ENCODE data around the gene MINDY1. TPM values are rescaled to one million over a fixed set of nuclear protein-coding genes. Genes with fewer than 3 reads are reported as not detected.

Gene MINDY1
- polyA plus RNA-seq, 6 donors from 2014 or later: 2.4 to 8.8 (median 3.5) TPM

- DNase-seq: peak; percentile 92
- Mint-ChIP-seq H3K27me3 (no peaks in the 10 kb centered on the region), H3K9me3 (no peaks in the 10 kb centered on the region), H3K27ac (peak within 1 kb of the TSS; percentile 95 to 99 (median 98)), H3K4me3 (peak within 1 kb of the TSS; percentile 87 to 99 (median 98)), H3K36me3 (no peaks in the 10 kb centered on the region), H3K4me1 (peaks cover 44 to 76% (median 64%) of the 10 kb centered on the region in 3 donors)
- peak; percentile 83 to 87 for ATAC-seq (ENCODE audit: low read depth in 2 of 2)
Measured at GRCh38 chr1:151008244-151009205, 1.8 kb upstream of the MINDY1 start, which contains the start of gene PRUNE1. PRUNE1 (plus strand) TSS chr1:151008449; CDS start chr1:151008633, 184 bp downstream.

- no peaks in the 10 kb centered on the region for H3K9me3 Mint-ChIP-seq
- ATAC-seq (ENCODE audit: low read depth in 2 of 2): no peak
- H3K4me3 Mint-ChIP-seq: peak overlapping the region; percentile 87 to 99 (median 97)
- peak overlapping the region; percentile 95 to 99 (median 98) for H3K27ac Mint-ChIP-seq
- H3K4me1 Mint-ChIP-seq: peaks cover 45 to 79% (median 64%) of the 10 kb centered on the region in 3 donors
- DNase-seq: no peak
- H3K36me3 Mint-ChIP-seq: no peaks in the 10 kb centered on the region
- no peaks in the 10 kb centered on the region for H3K27me3 Mint-ChIP-seq
Measured at GRCh38 chr1:151007853-151008243, 1.1 kb upstream of the MINDY1 start.

- Mint-ChIP-seq H3K9me3 (no peaks in the 10 kb centered on the region), H3K4me1 (peaks cover 55 to 75% (median 72%) of the 10 kb centered on the region in 3 donors)
- DNase-seq: no peak
Measured at GRCh38 chr1:151005729-151006319, 878 bp downstream of the MINDY1 start.

GRCh38 chr1:151003180-151003579 lies 3.5 kb downstream of the MINDY1 start:
- DNase-seq (no peak), ATAC-seq (ENCODE audit: low read depth in 2 of 2) (no peak)
- Mint-ChIP-seq H3K27ac (peak overlapping the region in 3 of 6 donors; percentile 26 to 75 (median 50)), H3K36me3 (peaks cover 4 to 8% of the 10 kb centered on the region in 2 donors), H3K4me1 (peaks cover 41 to 57% (median 53%) of the 10 kb centered on the region in 3 donors), H3K4me3 (peak overlapping the region in 4 of 8 donors; percentile 3 to 31 (median 20)), H3K27me3 (no peaks in the 10 kb centered on the region), H3K9me3 (no peaks in the 10 kb centered on the region)

More at GRCh38 chr1:151005729-151006319, 878 bp downstream of the MINDY1 start:
- no peaks in the 10 kb centered on the region for H3K27me3 Mint-ChIP-seq
- H3K36me3 Mint-ChIP-seq: peaks cover 0 to 8% of the 10 kb centered on the region in 2 donors
- no peak for ATAC-seq (ENCODE audit: low read depth in 2 of 2)
- H3K4me3 Mint-ChIP-seq: peak overlapping the region; percentile 87 to 99 (median 98)
- H3K27ac Mint-ChIP-seq: peak overlapping the region in 5 of 6 donors; percentile 95 to 98 (median 97)

DNA sequence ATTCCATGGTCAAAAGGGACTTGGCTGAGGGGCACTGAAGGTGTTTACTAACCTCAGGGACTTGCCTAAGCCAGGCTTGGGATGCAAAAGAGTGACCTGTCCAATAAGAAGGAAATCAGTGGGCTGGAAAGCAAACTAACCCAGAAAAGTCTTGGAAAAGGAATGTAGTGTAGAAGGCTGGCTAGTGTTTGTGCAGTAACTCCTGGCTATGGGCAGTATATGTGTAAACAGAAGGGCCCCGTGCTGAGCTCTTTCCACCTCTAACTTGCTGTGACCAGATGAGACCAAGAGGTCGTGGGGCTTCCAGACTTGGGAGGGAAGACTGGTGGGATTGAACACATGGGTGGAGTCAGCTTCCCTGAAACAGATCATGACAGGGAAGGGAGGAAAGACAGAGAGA lies 4.1 kb downstream of the MINDY1 start:
- peaks cover 37 to 51% (median 47%) of the 10 kb centered on the region in 3 donors for H3K4me1 Mint-ChIP-seq
- DNase-seq: no peak
- no peaks in the 10 kb centered on the region for H3K9me3 Mint-ChIP-seq
- peaks cover 4 to 8% of the 10 kb centered on the region in 2 donors for H3K36me3 Mint-ChIP-seq
- no peak for ATAC-seq (ENCODE audit: low read depth in 2 of 2)
- peak overlapping the region in 6 of 8 donors; percentile 3 to 61 (median 25) for H3K4me3 Mint-ChIP-seq
- H3K27ac Mint-ChIP-seq: peak overlapping the region in 3 of 6 donors; percentile 48 to 75 (median 57)
- H3K27me3 Mint-ChIP-seq: no peaks in the 10 kb centered on the region

GRCh38 chr1:151002051-151002450 lies 4.7 kb downstream of the MINDY1 start:
- Mint-ChIP-seq H3K4me1 (peaks cover 32 to 46% (median 41%) of the 10 kb centered on the region in 3 donors), H3K9me3 (no peaks in the 10 kb centered on the region), H3K36me3 (peaks cover 4 to 14% of the 10 kb centered on the region in 2 donors), H3K27ac (peak overlapping the region in 1 of 6 donors; percentile 75), H3K4me3 (no peak overlapping the region), H3K27me3 (no peaks in the 10 kb centered on the region)
- ATAC-seq (ENCODE audit: low read depth in 2 of 2): no peak
- DNase-seq: no peak

DNA sequence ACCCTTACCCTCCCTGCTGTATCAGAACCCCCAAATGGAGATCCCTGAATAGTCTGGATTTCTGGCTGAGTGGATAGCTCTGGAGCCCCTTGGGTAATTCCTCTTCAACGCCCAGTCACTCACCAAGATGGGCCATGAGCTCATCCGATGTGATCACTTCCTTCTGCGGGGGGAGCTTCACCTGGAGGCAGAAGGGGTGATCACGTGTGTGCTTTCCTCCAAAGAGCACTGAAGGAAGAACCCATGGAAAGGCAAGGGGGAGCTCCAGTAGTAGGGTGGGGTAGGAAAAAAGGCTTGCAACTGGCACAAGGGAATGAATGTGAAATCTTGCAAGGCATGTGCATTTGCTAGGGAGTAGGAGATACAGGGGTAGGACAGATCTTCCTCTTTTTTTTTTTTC lies 5.1 kb downstream of the MINDY1 start:
- peak overlapping the region in 1 of 6 donors; percentile 75 for H3K27ac Mint-ChIP-seq
- no peaks in the 10 kb centered on the region for H3K9me3 Mint-ChIP-seq
- H3K36me3 Mint-ChIP-seq: peaks cover 4 to 16% of the 10 kb centered on the region in 2 donors
- H3K4me3 Mint-ChIP-seq: no peak overlapping the region
- DNase-seq: no peak
- H3K4me1 Mint-ChIP-seq: peaks cover 28 to 41% (median 37%) of the 10 kb centered on the region in 3 donors
- no peak for ATAC-seq (ENCODE audit: low read depth in 2 of 2)
- no peaks in the 10 kb centered on the region for H3K27me3 Mint-ChIP-seq

GRCh38 chr1:151000408-151000807 lies 6.3 kb downstream of the MINDY1 start:
- Mint-ChIP-seq H3K27me3 (no peaks in the 10 kb centered on the region), H3K27ac (no peak overlapping the region), H3K9me3 (no peaks in the 10 kb centered on the region), H3K4me1 (peaks cover 16 to 29% (median 25%) of the 10 kb centered on the region in 3 donors), H3K36me3 (peaks cover 4 to 16% of the 10 kb centered on the region in 2 donors), H3K4me3 (no peak overlapping the region)
- DNase-seq (no peak), ATAC-seq (ENCODE audit: low read depth in 2 of 2) (no peak)

DNA sequence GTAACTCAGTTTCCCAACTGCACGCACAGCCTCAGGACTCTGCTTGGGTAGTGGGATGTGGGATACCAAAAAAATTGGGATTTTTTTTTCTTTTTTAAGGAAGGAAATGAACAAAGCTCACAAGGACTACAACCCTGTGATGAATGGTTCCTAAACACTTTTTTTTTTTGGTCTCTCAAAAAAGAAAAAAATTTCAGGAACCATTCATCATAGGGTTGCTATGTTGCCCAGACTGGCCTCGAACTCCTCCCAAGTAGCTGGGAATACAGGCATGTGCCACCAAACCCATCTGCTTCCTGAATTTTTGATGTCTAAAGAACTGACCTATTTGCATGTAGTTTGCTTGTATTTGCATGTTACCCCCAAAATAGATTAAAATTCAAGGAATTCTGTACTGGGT lies 6.8 kb downstream of the MINDY1 start:
- Mint-ChIP-seq H3K27ac (no peak overlapping the region), H3K36me3 (peaks cover 4 to 16% of the 10 kb centered on the region in 2 donors), H3K4me3 (no peak overlapping the region), H3K9me3 (no peaks in the 10 kb centered on the region), H3K27me3 (no peaks in the 10 kb centered on the region), H3K4me1 (peaks cover 13 to 24% (median 20%) of the 10 kb centered on the region in 3 donors)
- DNase-seq: no peak
- ATAC-seq (ENCODE audit: low read depth in 2 of 2): no peak

DNA sequence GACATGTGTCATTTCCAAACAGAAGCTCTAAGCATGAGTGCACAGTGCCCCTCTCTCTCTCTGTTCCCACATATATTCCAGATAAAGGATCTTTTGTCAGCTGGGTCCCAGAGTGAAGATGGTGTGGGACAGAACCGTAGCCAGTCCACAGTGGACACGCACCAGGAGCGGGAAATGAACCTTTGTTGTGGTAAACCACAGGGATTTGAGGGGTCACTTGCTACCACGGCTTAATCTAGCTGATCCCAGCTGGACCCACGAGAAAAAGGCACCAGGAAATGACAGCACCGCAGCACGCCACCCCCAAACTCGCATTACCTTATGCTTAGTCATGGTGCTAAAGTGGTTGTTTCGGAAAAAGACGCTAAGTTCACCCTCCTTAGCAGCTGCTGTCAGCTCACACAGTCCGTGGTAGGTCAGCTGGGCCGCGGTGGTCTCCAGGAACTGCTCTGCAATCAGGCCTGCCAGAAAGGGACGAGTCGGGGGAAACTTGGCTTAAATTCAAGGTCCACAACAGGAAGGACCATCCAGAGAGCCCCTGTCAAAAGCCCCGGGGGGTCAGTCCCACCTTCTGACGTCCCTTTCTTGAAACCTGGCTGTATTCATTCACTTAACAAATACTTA lies 7.5 kb downstream of the MINDY1 start:
- no peak overlapping the region for H3K4me3 Mint-ChIP-seq

DNA sequence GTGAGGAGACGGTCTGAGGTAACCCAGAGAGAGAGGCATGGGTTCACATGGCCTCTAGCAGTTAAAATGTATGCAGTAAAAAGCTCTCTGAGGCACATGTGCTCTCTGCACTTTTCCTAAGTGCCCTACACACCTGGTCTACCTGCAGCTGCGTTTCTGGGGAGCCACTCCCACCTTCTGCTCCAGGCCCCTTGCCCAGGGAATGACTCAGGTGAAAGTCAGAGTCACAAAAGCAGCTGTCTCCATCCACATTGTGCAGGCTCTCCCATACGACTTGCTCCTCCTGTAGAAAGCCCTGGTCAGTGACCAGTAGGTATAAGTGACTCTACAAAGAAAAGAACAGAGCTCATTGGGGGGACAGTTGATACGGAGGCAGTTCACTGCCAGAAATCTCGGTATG lies 8.8 kb downstream of the MINDY1 start:
- H3K27ac Mint-ChIP-seq: no peak overlapping the region
- DNase-seq (no peak), ATAC-seq (ENCODE audit: low read depth in 2 of 2) (no peak)
- no peaks in the 10 kb centered on the region for H3K9me3 Mint-ChIP-seq
- no peak overlapping the region for H3K4me3 Mint-ChIP-seq
- H3K4me1 Mint-ChIP-seq: peaks cover 4 to 15% (median 10%) of the 10 kb centered on the region in 3 donors
- H3K36me3 Mint-ChIP-seq: peaks cover 4 to 16% of the 10 kb centered on the region in 2 donors
- H3K27me3 Mint-ChIP-seq: no peaks in the 10 kb centered on the region

More for the DNA sequence above, 7.5 kb downstream of the MINDY1 start:
- no peaks in the 10 kb centered on the region for H3K9me3 Mint-ChIP-seq
- H3K36me3 Mint-ChIP-seq: peaks cover 4 to 16% of the 10 kb centered on the region in 2 donors
- ATAC-seq (ENCODE audit: low read depth in 2 of 2) (no peak), DNase-seq (no peak)
- H3K27ac Mint-ChIP-seq: no peak overlapping the region
- H3K4me1 Mint-ChIP-seq: peaks cover 13 to 23% (median 16%) of the 10 kb centered on the region in 3 donors
- no peaks in the 10 kb centered on the region for H3K27me3 Mint-ChIP-seq

- H3K9me3 Mint-ChIP-seq: no peaks in the 10 kb centered on the region
- no peaks in the 10 kb centered on the region for H3K27me3 Mint-ChIP-seq
- DNase-seq: no peak
- no peak overlapping the region for H3K4me3 Mint-ChIP-seq
- peaks cover 0 to 10% (median 6%) of the 10 kb centered on the region in 3 donors for H3K4me1 Mint-ChIP-seq
- ATAC-seq (ENCODE audit: low read depth in 2 of 2): no peak
- H3K36me3 Mint-ChIP-seq: peaks cover 4 to 16% of the 10 kb centered on the region in 2 donors
- no peak overlapping the region for H3K27ac Mint-ChIP-seq
Measured at GRCh38 chr1:150997126-150997872, 9.4 kb downstream of the MINDY1 start.
